GM21367 (cell line): Measurements from ENCODE around the gene ARHGAP10.

Experiments used
- ATAC-seq: cut with Tn5 transposase; IDR thresholded peaks from one replicate; pipeline ENCODE4 v1.9.1; 2021; ENCODE audit not compliant: unreplicated experiment

ARHGAP10 gene

DNA sequence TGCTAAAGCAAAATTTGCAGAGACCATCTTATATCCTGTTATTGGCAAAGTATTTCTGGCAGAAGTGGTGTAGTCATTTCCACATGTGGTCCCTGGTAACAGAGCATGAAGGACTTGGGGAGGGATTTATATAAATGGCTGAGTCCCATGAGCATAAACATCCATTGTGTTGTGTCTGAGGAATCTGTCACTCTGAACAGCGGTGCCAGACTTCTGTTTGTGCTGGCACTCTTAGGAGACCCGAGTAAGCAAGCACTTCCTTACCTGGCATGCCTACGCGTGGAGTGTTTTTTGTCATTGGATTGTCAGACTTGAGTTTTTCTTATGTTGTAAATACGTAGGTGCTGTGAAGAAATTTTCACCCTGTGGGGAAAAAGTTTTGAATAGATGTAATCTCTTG, 285.9 kb downstream of the ARHGAP10 start:
- ATAC-seq, result no peak

DNA sequence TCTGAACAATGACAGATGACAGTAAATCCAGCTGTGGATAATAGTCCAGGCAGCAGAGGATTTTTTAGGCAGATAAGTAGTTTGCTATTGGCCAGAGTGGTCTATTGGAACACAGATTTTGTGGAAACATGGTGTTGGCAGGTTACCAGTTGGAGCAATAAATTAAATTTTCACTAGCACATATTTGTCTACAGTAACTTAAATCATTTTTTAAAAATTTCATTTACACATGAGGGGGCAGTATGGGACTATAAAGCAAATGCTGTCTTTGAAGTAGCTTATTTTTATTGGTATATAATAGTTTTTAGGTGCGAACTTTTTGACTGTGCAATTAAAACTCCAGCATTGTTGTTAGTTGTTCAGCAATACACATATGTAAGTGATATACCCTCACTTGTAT, 289.8 kb downstream of the ARHGAP10 start:
- no peak for ATAC-seq

DNA sequence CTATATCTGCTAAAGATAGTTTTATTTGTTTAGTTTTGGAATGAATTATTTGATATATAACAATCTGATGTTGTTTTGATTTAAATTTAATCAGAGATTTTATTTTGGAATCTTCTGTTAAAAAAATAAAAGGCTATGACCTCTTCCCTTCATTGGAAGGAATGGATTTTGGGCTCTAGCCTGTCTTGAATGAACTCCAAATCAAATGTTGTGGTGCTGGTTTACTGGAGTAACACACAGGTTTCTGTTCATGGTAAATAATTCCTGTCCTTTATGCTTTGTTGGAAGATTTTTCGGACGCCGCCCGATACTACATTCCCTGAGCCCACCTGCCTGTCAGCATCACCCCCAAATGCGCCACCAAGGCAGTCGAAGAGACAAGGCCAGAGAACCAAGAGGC, 291.1 kb downstream of the ARHGAP10 start:
- no peak for ATAC-seq

DNA sequence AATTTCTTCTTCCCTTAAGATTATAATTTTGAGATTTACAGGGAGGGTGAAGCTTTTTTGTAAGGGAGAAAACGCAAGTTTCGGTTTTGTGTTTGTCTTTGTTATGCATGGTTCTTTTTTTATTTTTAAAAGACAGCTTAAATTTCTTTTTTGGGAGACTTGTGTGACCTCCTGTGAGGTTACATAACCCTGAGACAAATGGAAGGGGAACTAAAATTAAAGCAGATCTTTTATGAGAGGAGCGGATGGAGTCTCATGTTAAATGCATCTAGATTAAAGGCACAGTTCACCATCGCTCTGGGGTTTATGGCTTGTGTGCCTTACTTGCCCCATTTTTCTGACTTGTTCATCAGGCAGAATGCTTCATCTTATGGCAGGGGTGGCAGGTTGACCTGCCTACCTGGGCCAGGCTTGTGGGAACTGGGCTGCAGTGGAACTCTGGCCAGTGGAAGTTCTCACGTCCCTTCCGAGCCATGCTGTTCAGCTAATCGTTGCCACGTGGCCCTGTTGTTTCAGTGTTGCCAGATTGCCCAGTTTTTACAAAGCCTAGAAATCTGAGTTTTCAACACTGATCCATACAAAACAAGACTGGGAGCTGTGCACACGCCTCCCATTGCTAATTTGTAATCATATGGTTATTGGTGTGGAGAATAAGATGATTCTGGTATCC, 291.8 kb downstream of the ARHGAP10 start:
- ATAC-seq, result no peak

DNA sequence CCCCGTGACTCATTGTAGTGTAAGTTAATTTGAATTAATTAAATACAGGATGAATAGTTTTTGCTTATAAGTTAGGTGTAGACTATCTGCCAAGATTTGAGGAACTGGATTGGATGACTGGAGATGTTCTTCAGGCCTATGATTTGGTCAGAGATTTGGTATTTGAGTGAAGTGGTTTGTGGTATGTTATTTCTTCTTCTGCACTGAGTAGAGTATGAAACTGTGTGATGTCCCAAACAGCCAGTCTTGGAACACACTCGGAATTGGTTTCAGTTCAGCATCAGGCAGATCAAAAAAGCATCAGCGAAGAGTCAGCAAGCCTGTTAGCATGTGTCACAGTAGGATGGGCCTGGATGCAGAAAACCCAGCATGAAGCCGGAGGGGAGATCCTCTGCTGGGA, 294.1 kb downstream of the ARHGAP10 start:
- ATAC-seq, result no peak

DNA sequence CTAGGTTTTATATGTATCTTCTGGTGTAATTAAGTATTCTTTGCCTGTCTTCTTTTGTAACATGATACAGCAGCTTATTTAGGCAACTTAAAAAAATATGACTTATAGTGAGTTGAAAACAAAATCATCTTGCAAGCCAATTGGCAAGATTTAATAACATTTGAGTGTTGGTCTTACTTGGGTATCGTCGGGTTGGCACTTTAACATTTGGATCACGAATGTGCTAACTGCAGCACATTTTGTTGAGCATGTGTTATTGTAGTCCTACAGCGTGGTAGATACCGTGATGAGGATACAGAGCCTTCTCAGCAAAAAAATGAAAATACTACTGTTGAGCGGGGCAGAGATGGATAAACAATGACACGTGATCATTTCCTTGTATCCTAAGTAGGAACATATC, 295.3 kb downstream of the ARHGAP10 start:
- ATAC-seq, result no peak

DNA sequence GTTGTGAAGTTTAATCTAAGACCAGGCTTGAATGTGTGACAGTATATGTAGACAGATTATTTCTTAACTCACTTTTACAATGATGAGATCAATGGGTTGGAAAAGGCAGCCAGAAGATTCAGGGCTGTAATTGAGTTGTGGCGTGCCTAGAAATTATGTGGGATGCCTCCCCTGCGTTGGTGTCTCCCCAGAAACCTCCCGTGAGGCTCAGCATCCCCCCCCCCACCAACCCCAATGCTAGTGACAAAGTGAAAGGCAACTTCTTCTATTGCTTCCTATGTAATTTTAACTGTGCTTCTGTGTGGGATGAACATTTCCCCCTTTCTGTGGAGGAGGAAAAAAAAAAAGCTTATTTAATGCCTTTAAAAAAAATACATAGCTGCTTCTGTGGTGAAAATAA, 297.9 kb downstream of the ARHGAP10 start:
- no peak for ATAC-seq

DNA sequence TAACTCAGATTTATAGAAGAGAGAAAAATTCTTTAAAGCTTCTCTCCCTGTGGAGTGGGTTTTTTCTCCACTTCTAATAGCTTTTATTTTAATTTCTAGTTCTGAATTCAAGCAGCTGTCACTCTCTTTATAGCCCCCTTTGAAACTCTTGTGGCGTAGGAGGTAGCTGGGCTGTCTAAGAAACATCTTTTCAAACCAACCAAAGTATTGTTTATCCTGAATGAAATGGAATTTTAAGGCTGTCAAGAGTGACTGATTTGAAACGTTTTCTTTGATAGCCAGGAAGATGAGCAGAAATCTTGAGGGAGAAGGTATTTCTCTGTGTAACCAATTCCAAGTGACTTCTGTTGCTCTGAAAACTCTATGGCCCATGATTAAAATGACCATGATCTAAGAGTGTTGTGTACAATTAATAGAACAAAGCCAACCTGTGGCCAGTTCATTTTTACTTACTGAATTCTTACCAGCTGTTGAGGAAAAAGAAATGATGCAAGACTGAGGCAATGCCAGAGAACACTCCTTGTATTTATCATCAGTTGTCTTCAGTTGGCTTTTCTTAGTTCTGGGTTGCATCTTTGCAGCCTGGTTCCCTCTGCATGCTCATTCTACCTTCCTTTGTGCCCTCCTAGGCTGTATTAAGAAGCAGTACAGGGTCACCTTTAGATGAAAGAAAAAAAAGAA, 298.4 kb downstream of the ARHGAP10 start:
- no peak for ATAC-seq

DNA sequence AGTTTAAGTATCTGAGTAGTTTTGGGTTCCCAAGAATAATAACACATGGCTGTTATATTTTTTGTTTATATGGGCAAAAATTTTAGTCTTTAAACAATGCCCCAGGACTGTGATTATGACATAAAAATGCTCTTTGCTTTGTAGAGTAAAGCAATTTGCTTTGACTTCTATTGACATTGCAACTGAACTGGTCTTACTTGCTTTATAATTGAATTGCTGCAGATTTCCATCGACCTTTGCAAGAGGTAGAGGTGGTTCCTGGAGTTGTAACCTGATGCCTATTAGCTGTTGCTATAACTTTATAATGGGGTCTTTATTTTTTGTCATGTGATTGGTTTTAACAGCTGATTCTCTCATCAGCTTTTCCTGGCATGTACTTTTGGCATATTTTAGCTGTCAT, 302.9 kb downstream of the ARHGAP10 start:
- no peak for ATAC-seq

DNA sequence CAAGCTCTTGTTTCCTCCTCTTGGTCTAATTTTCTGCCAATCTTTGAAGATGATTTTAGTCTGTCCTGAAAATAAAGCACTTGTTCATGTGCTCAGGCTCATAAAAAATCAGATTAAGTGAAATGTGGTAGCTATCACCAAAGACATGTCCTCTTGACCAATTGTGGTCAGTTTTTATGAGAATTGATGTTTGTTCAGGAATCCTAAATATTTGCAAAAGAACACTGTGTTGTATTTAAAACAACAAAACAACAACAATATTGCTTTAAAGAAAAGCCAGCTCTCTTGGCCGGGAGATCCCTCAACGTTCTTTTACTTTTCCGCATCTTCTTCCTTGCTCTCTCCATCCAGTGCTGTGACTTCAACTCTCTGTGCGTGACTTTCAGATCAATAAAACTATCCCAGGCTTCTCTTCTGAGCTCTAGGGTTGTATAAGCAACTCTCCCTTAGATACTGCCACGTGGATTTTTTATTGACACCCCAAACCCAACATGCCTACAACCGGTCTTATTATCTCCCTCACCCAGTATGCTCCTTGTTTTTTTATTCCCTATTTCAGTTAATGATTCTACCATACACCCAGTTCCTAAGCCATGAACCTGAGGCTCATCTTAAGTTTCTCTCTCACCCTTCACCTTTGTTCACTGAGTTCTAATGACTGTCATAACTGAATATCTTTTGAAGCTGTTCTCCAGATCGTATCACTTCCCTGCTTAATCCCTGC, 309.9 kb downstream of the ARHGAP10 start:
- ATAC-seq, result no peak

DNA sequence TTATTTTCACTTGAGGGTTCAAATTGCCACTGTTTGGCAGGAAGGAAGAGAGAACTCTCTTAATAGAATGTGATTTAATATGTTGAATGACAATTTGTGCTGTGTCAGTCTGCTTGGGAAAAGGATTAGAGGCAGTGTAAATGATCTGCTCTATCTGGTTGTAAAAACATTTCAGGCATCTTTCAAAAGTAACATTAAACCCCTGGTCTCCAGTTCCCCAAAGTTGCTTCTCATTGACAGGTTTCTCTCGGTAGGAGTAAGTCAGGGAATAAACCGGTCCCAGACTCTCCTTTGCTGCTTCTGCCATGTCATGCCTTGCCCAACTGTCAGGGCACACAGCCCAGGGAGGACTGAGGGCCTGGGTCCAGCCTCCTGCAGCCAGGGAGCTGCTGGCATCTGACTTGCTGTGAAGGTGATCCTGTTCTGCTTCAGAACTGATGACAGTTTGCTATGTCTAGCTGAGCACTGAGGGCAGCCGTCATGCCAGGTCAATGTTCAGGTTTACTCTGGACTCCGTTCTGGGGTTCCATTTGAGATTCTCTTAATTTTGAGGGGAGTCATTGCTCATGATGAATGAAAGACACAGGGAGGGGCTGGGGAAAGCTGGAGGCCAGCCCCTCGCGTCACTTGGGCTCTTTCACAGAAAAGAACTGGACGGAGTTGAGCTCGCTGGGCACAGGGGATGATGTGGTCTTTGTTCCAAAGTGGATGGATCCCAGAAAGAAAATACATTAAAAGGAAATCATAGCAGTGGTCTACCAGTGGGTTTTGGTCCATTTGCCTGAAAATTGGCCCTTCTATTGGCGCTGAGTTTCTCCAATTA, 312.4 kb downstream of the ARHGAP10 start:
- no peak for ATAC-seq

DNA sequence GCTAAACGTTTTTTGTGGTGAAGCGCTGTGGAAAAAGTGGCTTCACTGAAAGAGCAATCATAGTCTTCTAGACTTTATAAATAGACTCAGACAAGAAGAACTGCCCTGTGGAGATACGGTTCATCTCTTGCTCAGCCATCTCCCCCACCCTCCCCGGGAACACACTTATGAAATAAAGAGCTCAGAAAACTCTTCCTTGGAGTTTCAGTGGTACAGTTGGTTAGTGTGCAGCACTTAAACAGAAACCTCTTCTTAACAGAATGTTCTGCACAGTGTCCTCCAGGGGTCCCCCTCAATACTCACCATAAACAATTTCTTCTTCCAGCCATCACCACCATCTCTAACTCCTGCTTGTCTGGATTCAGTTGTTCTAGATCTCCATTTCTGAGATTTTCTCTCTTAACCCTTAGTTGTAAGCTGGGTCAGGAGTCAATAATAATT, 313.0 kb downstream of the ARHGAP10 start:
- peak; percentile 94 for ATAC-seq

DNA sequence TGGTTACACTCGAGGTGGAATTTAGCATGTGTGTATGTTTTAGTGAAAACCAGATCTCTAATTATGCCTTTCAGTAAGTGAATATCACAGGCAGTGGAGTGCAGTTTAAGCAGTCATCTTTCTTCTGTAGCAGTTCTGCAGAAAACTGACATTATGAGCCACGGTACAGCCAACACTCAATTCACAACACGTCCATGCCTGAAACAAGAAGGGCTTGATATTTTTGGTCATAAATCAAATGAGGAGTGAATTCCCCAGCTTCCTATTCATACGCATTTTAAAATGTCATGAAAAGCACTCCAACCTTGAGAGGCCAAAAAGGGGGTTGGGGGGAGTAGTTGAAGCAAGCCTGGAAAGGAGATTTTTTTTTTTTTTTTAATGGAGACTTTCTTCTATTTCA, 316.7 kb downstream of the ARHGAP10 start:
- ATAC-seq, result no peak

DNA sequence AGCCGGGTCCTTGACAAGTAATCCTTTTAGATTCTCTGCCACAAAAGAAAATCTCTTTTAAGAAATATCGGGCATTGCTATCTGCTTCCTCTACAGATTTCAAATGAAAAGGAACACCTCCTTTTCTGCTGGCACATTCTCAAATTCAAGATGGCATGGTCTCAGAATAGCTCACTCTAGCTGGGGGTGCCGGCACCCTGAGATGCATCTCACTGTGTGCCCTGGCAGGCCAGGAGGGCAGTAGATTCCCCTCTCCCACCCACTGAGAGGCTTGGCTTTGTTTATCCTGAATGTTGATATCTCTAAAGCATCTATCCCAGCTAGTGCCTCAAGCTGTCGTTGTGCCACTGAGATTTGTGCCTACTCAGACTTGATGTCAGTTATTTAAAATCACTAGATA, 319.5 kb downstream of the ARHGAP10 start:
- ATAC-seq, result no peak

DNA sequence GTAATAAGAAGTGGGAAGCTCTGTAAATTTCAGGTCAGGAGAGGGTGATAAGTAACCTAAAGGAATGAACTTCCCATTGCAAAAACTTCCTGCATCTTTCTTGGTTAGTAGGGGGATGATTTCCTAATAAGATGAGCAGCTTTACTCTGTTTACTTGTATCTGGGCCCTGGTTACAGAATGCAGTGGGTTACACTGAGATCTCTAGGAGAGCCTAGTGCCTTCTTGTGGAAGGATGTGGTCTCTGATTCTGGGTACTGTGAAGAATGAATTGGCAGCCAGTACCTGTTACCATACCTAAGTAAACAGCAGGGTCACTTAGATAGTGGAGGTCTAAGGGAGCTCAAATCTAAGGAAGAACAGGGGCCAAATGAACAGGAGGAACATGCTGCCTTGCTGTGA, 320.6 kb downstream of the ARHGAP10 start:
- no peak for ATAC-seq

DNA sequence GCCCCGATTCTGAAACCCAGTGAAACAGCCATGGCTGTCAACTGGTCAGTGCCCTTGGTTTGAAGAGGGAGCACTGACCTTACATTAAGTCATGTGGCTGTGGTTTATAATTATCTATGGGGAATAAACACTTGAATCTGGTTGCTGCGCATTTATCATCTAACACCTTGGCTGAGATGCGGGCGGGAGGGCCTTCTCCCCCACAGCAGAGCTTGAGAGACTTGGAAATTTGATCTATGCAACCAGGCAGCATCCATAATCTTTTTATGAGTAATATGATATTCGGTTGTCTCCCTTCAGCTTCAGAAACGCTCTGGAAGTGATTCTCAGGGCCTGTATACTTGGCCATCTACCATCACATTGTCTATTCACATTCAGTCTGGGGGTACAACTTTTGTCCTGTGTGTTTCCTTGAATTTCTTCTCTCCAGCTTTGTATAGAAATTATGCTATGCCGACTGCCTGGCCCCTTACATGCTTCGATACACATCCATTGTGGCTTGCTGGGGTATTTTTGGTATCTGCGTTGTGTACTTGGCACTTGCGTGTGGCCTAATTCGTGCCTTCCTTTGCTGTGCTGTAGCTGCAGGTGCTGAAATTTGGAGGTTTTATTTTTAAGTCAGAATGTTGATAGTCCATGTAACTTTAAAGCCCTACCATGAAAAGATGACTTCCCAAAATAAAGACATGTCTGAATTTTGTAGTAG, 321.6 kb downstream of the ARHGAP10 start:
- ATAC-seq, result no peak

DNA sequence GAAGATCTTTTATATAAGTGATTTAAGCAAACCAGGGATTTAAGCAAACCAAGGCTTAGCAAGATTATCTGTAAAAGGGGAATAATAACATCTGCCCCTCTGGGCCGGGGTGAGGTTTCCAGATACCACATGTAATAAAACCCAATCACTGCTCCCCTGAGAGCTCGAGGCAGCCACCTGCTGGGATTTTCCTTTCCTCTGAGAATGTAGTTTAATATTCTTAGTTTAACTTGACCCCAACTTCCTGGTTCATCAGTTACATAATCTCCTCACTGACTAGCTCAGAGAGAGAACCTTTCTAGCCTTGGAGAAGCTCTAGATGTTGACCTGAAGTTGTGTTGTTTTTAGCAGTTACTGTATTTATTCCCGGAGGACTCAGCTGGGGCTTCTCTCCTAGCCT, 322.4 kb downstream of the ARHGAP10 start:
- no peak for ATAC-seq

DNA sequence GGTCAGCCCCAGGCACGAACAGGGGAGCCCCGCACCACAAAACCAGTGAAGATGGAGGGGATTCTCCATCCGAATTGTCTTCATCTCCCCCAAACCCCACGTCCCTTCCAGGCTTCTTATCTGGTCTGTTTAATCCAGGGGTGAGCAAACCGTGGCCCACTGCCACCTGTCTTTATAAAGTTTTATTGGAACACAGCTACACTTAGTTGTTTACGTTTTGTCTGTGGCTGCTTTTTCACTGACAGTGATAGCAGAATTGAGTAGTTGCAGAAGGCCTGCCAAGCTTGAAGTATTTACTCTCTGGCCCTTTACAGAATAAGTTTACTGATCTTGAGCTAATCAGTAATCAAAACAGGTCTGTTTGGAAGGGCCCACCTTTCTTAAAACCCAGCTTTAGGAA, 324.0 kb downstream of the ARHGAP10 start:
- no peak for ATAC-seq

DNA sequence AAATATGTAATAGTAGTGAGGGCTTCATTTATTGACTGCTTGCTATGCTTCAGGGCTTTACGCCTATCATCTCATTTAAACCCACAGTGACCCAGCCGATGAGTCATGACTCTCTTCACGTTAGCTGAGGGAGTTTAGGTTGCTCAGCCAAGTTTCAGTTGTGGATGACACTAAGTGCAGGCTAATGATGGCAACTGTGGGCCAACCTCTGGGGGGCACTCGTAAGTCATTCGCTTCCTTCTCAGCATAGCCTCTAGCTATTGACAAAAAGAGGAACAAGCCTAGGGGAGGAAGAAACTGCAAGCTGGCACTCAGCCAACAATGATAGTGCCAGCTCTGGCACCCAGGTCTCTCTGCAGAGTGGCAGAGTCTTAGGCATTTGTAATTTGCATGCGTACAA, 325.0 kb downstream of the ARHGAP10 start:
- peak; percentile 93 for ATAC-seq

DNA sequence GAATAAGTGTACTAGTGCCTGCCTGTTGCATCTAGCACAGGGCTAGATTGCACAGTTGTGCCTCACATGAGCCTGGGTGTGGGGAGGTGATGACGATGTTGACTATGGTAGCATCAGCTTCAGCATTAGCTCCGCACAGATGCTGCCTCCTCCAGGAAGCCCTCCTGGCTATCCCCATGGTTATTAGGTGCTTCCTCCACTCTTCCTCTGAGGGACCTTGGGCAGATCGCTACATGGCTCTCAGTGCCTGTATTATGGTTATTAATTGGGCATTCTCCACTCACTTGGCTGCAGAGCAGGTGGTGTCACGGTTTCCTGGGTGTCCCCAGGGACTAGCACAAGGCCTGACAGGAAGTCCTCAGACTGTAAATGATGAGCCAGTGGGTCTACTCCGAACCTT, 325.6 kb downstream of the ARHGAP10 start:
- peak; percentile 39 for ATAC-seq
